ENCODE data around the gene DMAC2L.

DNA sequence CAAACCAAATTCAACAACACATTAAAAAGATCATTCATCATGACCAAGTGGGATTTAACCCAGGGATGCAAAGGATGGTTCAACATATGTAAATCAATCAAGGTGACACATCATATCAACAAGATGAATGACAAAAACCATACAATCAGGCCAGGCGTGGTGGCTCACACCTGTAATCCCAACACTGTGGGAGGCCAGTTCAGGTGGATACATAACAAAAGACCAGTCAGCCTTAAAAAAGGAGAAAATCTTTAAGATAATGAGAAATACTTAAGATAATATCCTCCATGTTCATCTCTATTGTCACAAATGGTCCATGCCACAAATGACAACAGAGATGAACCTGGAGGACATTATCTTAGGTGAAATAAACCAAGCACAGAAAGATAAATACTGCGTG, 12.5 kb upstream of the DMAC2L start:
- no peak for TF ChIP-seq CTCF (IDR thresholded peaks at IDR 0.05)
- no peak for TF ChIP-seq POLR2AphosphoS5 (IDR thresholded peaks at IDR 0.05)
- no peak for TF ChIP-seq EP300 (IDR thresholded peaks at IDR 0.05)
- TF ChIP-seq POLR2A (IDR thresholded peaks at IDR 0.05), result no peak
